SW480 (cell line): Measurements from ENCODE around the gene SMC1B.
"Not testable (repeated sequence)": the region's sequence is repeated elsewhere in the genome, so short reads cannot be mapped to it uniquely, and the experiment has no call there.

Experiments used
- DNase-seq: peaks from one replicate; pipeline ENCODE4 v3.0.0-alpha.2; 2016; ENCODE audit warnings: low spot score

SMC1B gene, protein sequence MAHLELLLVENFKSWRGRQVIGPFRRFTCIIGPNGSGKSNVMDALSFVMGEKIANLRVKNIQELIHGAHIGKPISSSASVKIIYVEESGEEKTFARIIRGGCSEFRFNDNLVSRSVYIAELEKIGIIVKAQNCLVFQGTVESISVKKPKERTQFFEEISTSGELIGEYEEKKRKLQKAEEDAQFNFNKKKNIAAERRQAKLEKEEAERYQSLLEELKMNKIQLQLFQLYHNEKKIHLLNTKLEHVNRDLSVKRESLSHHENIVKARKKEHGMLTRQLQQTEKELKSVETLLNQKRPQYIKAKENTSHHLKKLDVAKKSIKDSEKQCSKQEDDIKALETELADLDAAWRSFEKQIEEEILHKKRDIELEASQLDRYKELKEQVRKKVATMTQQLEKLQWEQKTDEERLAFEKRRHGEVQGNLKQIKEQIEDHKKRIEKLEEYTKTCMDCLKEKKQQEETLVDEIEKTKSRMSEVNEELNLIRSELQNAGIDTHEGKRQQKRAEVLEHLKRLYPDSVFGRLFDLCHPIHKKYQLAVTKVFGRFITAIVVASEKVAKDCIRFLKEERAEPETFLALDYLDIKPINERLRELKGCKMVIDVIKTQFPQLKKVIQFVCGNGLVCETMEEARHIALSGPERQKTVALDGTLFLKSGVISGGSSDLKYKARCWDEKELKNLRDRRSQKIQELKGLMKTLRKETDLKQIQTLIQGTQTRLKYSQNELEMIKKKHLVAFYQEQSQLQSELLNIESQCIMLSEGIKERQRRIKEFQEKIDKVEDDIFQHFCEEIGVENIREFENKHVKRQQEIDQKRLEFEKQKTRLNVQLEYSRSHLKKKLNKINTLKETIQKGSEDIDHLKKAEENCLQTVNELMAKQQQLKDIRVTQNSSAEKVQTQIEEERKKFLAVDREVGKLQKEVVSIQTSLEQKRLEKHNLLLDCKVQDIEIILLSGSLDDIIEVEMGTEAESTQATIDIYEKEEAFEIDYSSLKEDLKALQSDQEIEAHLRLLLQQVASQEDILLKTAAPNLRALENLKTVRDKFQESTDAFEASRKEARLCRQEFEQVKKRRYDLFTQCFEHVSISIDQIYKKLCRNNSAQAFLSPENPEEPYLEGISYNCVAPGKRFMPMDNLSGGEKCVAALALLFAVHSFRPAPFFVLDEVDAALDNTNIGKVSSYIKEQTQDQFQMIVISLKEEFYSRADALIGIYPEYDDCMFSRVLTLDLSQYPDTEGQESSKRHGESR

DNA sequence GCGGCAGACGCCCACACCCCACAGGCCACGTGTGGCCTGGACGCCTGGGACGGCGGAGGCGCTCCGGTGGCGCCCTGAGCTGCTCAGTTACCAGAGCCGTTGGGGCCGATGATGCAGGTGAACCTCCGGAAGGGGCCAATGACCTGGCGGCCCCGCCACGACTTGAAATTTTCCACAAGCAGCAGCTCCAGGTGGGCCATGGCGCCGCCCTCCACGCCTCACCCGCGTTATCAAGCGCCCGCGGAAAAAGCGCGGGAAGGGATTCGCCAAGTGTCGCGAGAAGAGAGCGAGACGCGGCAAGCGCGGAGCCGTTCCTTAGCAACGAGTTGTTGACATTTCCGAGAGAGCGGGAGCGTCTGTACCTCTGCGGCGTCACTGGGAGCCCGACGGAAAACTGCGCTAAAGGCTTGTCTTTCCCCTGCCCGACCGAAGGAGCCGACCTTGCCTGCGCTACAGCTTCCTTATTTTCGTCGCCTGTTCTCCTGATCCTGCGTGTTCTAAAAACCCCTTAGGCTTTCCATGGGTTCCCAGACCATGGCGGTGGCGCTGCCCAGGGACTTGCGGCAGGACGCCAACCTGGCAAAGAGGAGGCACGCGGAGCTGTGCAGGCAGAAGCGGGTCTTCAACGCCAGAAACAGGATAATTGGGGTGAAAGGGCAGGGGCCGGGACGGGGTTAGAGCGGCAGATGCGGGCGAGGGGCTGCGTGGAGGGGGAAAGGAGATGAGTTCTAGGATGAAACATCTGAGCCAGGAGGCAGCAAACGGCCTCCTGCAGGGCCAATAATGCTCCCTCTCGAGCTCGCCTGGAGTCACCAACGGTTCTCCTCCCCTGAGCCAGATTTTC, at the start of gene SMC1B, which contains the start of gene RIBC2:
SMC1B (minus strand) TSS at position 232 of the 844 bp plus-strand sequence; CDS start at position 200, 32 bp downstream.
RIBC2 (plus strand) TSS at position 326 of the 844 bp plus-strand sequence; CDS start at position 520, 194 bp downstream.
- DNase-seq, result peak; percentile 89

GRCh38 chr22:45462034-45462655, 48.7 kb upstream of the SMC1B start:
- no peak for DNase-seq

DNA sequence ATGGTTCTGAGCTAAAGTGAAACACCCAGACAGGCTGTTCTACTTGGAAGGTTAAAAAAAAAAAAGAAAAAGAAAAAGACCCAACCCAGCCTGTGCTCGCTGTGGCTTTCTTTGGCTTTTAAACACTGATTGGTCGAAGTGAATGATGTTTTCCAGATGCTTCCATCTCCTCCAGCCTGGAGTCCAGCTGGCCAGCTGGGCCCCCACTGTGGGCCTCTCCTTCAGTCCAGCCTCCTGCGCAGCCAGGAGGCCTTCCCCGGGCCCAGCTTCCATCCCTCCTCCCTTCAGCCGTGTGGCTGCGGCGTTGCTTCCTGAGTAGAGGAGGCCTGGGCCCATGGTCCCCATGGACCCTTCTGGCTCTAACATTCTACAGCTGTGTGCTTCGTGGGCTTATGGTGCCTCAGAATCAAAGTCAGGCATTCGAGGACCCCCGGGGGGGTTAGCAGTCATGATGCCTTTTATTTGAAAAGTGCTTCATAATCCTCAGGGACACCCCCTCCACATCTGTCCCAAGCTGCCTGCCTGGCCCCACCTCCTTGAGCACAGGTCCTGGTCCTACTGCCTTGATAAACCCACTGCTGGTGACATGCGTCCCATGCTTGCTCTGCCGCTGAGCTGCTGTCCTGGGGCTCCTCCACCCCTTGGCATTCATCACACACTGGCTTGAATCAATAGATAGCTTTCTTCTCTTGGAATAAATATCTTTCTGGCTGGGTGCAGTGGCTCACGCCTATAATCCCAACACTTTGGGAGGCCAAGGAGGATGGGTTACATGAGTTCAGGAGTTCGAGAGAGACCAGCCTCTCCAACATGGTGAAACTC, 47.1 kb upstream of the SMC1B start:
- no peak for DNase-seq

- no peak for DNase-seq
Measured at GRCh38 chr22:45459235-45459634, 45.8 kb upstream of the SMC1B start.

DNA sequence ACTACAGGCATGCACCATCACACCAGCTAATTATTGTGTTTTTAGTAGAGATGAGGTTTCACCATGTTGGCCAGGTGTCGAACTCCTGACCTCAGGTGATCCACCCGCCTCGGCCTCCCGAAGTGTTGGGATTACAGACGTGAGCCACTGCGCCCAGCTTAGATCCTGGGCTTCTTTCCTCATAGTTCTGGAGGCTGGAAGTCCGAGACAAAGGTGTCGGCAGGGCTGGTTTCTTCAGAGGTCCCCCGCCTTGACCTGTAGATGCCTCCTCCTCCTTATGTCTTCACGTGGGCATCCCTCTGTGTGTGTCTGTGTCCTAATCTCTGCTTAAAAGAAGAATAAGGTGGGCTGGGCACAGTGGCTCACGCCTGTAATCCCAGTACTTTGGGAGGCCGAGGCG, 45.1 kb upstream of the SMC1B start:
- DNase-seq, result no peak

DNA sequence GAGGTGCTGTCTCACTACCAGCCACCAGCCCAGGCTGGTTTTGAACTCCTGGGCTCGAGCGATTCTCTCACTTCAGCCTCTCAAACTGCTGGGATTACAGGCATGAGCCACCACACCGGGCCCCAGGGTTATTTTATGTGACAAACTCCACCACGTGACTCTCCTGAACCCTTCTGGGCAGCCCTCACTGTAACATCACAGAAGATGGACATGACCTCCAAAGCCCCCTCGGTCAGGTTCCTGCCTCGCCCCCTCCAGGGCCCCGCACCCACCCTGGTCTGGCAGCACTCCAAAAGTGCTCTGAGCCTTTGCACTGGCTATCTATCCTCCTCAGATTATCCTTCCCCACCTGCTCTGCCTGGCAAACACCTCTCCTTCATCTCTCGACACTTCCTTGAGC, 43.4 kb upstream of the SMC1B start:
- no peak for DNase-seq

DNA sequence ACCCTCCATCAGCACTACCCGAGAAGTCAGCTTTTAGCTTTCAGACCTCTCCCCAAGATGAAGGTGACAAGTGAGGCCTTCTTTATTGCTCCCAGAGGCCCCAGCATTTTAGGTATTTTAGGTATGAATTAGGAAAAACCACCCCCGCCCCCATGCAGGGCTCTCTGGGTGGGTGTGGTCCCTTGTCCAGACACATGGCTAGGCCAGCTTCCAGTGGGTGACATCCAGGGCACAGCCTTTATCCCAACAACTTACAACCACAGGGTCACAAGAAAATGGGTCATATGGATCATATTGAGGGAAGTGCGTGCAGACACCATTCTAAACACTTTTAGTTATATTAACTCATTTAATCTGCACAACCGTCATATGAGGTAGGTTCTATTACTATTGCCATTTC, 42.2 kb upstream of the SMC1B start:
- DNase-seq, result no peak

DNA sequence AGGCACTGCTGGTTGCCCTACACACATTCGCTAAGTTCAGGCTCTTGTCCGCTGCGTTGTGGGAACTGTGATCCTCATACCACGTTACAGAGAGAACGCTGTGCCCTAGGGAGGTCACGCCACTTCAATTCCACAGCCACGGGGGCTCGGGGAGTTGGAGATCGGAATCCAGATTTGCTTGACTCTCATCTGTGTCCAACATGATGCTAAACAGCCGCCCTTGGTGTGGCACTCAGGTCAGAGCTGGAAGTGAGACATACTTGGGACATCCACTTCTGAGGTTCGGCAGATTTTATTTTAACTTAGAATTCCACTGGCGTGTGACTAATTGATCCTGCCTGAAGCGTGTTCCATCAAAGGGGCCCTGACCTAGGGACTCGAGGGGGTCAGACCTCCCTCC, 41.8 kb upstream of the SMC1B start:
- no peak for DNase-seq

- DNase-seq, result no peak
Measured at GRCh38 chr22:45454275-45454674, 40.9 kb upstream of the SMC1B start.

GRCh38 chr22:45453764-45454163, 40.4 kb upstream of the SMC1B start:
- DNase-seq, result no peak

DNA sequence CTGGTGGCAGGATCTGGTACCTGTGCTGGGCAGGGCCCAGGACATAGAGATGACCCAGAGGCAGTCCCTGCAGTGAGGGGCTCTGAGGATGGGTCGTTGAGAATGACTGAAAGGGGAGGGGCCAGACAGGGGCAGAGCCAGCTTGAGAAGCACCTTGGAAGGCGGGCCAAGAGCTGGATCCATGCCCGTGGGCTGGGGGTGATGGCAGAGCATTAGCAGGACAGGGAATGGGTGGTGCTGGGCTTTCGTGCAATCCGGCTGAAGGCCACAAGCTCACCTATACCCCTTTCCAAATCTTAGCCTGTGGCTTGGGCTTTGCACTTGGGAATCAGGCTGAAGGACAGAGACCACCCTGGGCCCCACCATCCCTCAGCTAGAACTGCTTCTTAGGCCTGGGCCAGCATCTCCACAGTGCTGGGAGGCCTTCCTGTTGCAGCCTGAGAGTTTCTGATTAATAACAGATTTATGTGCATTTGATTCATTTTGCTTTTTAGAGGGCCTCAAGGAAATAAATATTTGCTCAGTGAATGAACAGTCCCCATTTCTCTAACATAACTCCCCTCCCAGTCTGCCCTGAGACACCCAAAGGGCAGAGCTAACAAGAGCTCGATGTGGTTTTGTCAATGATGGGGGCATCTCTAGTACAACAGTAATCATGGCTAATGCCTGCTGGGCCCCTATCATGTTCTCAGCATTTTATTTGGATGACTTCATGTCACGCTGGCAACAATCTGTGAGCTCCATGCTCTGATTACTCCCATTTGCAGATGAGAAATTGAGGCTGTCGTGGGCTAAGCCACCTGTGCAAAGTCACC, 39.4 kb upstream of the SMC1B start:
- DNase-seq, result no peak

DNA sequence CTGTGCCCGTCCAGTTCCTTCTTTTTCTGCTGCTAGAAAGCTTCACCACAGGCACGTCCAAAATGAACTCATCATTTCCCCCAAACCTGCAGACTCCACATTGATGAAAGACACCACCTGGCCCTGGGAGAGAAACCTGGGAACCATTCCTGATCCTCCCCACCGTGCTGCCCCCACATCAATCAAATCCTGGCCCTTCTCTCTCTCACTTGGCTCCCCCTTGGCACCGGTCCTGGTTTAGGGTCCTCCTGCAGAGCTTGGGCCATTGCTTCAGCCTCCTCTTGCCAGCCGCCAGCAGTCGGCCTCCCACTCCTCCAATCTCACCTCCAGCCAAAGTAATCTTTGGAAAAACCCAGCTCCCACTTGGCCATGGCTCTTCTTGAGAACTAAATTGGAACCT, 38.6 kb upstream of the SMC1B start:
- no peak for DNase-seq

DNA sequence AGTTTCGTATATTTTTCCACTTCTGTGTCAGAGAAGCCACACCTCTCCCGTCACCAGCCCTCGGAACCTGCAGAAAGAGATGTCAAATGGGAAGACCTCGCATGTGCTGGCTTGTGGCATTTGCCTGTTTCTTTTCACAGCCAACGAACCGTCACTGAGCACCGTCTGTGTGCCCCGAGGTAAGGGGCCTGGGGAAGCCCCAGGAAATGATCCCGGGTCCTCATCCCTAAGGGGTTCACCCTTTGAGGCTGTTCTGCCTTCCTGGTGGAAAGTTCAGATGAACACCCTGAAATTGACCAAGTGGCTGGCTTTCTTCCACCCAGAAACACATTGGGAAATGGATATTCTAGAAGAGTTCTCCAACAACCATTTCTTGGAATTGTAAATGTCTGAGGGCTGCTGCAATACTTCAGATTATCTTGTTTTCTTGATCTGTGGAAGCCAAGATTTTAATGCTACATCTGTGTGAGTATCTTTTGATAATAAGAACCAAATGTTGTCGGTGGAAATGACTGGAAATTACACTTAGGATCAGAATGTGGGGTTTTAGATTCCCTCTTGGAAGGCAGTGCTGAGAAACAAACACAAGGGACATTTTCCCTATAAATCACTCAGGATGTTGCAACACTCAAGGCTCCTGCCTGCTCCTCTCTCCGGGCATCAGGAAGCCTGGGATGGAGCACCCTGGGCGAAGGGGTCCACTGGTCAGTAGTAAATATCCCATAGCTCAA, 37.7 kb upstream of the SMC1B start:
- DNase-seq, result no peak

- no peak for DNase-seq
Measured at GRCh38 chr22:45450101-45450785, 36.8 kb upstream of the SMC1B start.

- DNase-seq, result not testable (repeated sequence)
Measured at GRCh38 chr22:45449442-45449841, 36.0 kb upstream of the SMC1B start.

- no peak for DNase-seq
Measured at GRCh38 chr22:45448431-45448830, 35.0 kb upstream of the SMC1B start.

- DNase-seq, result not testable (repeated sequence)
Measured at GRCh38 chr22:45447596-45447995, 34.2 kb upstream of the SMC1B start.

- DNase-seq, result no peak
Measured at GRCh38 chr22:45446216-45446615, 32.8 kb upstream of the SMC1B start.
